GM12801 (cell line): ENCODE results near the gene LY6G5B.

Experiments used
- CTCF ChIP-seq: IDR thresholded peaks from one replicate; pipeline ENCODE4 v1.5.1; 2011; ENCODE audit warnings: control low read depth; ENCODE audit not compliant: insufficient read length; ENCODE audit errors: extremely low read depth

The LY6G5B gene

DNA sequence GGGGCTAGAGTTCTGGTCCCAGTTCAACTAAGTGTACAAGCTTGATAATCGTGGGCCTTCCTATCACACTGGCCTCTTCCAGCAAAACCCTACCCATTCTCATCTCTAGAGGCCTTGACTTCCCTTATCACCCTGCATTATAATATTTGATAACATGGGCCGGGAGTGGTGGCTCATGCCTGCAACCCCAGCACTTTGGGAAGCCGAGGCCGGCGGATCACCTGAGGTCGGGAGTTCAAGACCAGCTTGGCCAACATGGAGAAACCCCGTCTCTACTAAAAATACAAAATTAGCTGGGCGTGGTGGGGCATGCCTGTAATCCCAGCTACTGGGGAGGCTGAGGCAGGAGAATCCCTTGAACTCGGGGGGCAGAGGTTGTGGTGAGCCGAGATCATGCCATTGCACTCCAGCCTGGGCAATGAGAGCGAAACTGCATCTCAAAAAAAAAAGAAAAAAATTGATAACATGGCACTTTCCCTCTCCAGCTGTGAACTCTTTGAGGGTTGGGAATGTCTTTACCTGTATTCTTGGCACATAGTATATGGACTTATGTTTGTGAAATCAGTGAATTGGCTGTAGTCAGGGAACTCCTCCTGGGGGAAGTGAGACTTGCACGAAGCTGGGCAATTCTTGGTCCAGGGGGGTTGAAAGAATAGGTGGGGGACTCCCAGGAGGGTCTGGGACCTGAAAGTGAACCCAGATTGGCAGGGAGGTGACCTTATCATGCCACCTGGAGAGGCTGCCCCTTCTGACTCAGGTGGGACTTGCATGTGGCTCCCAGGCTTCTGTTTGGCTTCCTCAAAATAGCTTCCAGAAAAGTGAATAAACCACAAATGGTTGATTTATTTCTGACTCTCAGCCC, 8.3 kb upstream of the LY6G5B start:
- no peak for TF ChIP-seq CTCF

DNA sequence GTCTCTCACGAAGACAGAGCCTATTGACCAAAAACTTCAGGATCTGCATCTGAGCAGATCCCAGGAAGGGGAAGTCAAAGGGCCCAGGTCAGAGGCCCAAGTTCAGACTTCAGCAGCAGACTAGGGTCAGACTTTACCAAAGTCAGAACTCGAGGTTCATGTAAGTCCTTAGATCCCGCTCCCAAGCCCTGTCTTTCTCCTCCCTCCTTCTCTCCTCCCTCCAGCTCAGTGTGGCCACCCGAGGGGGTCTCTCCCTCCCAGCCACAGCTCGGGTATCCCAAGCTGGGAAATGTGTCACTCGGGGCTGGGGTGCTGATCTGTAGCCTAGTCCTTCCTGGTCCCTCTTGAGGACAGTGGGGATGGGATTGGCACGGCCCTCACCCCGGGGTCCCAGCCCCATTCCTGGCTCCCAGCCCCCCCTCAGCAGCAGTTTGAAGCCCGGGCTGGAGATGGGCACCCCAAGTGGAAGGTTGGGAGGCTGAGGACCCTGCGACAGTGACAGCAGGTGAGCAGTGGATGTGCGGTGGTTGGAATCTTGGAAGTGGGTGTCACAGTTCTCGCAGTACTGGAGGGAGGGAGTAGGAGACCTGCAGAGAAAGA, 7.6 kb upstream of the LY6G5B start:
- no peak for TF ChIP-seq CTCF

DNA sequence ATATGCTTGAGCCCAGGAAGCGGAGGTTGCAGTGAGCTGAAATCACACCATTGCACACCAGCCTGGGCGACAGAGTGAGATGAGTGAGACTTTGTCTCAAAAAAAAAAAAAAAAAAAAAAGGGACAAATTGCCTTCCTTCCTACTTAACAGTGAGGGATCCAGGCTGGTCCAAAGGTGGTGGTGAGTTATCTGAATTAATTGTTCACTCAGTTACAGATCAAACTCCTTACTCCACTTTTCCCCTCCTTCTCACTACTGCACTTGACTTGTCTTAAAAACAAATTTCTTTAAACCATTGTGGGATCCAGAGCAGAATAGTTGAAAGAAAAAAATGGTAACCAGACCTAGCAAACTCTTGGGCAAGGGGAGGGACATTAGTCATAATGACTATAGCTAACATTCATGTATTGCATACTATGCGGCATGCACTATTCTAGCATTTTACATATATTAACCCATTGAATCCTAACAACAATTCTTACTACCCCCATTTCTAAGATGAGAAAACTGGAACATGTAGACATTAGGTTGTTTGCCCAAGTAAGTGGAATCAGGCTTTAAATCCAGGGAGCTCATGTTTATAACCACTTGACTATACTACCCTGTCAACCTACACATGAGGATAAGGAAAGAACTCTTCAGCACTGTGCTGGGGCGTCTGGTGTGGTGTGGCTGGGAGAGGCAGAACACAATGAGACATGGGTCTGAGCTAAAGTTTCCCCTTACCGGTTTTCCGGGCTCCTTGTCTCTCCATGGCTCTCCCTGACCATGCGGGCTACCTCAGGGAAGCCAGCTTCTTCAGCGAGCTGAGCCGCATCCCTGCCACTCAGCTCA, 6.4 kb upstream of the LY6G5B start:
- TF ChIP-seq CTCF, result no peak

DNA sequence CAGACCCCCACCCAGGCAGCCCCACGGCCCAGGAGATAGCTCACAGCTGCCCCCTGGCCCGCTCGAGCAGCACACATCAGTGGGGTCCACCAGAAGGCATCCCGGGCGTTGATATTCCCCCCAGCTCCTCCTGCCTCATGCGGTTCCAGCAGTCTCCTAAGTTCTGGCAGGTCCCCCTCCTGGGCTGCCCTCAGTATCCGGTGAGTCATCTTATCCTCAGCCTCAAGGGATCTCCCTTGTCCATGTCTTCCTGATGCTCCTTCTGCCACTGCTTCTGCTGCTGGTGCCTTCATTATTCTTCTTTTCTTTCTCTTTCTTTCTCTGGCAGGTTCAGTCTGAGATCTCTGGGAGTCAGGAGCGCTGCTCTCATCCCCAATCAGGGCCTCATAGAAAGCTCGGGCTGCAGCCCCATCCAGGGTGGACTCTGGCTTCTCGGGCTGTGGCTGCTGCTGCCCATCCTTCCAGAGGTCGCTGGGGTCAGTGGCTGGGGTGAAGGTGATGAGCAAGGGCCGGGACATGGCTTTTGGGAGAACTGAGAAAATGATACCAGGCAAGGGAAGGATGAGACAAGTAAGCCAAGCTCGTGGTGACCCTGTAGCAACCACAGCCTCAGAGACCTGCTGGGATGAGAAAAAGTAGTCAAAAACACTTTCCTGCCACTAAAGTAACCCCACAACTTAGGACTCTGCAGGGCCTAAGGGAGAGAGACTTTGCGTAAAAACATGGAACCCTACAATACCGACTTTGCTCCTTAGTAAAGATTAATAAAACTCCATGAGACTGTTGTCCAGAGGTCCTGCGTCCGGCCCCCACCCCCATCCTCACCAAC, 5.6 kb upstream of the LY6G5B start:
- no peak for TF ChIP-seq CTCF

DNA sequence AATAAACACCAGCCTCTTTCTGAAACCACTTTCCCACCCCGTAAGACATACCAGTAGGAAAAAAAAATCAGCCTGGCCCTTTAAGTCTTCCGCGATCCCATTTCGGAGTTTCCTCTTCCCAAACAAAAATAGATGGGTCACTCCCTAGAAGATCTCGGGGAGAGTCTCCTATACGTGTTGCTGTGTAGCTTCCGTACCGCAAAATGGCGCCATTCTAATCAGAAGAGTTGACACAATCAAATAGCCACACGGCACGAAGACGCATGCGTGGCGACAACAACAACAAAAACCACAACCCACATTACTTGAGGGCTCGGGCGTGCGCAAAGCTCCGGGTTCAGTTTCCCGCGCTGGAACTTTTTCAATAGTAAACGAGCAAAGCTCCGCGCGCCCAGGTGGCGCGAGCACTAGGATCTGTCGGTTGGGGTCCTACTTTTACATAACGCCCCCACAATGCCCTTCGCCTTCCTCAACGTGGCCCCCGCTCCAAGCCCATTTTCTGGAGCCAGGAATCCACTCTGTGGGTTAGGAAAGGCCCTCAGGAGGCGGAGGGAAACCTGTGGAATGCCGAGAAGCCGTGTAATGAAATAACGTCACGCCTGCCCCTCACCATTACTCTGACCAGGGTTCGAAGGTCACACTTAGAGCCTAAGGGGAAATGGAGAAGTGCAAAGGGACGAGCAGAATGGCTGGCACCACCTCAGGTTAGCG, 4.8 kb upstream of the LY6G5B start, which contains the start of gene GPANK1:
GPANK1 (minus strand) TSS at position 208 of the 711 bp plus-strand sequence. CDS start 519 bp downstream, outside the sequence.
- TF ChIP-seq CTCF, result no peak

GRCh38 chr6:31665501-31666336, 4.1 kb upstream of the LY6G5B start, which contains the start of gene CSNK2B:
TSS of gene CSNK2B (plus strand) at chr6:31666080. CDS start at chr6:31666832, 752 bp downstream.
- TF ChIP-seq CTCF, result no peak
